Measurements from ENCODE around the gene IGF1R.

IGF1R gene

DNA sequence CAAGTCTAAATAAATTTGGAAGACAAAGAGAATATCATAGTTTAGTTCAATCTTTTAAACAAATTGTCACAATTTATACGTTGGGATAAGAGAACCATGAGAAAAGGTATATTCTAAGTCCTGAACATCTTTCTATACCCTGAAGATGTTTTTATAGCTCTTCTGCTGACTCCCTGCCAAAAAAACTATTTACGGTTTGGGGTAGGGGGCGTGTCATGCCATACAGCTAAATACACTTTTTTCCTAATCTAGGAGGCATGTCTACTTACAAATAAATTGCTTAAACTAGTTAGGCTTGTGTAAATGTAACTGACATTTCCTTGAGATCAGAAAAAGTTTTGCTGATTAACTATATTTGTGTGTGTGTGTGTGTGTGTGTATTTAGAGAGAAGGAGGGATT is 195.9 kb downstream of the IGF1R start:
- no peak for DNase-seq

DNA sequence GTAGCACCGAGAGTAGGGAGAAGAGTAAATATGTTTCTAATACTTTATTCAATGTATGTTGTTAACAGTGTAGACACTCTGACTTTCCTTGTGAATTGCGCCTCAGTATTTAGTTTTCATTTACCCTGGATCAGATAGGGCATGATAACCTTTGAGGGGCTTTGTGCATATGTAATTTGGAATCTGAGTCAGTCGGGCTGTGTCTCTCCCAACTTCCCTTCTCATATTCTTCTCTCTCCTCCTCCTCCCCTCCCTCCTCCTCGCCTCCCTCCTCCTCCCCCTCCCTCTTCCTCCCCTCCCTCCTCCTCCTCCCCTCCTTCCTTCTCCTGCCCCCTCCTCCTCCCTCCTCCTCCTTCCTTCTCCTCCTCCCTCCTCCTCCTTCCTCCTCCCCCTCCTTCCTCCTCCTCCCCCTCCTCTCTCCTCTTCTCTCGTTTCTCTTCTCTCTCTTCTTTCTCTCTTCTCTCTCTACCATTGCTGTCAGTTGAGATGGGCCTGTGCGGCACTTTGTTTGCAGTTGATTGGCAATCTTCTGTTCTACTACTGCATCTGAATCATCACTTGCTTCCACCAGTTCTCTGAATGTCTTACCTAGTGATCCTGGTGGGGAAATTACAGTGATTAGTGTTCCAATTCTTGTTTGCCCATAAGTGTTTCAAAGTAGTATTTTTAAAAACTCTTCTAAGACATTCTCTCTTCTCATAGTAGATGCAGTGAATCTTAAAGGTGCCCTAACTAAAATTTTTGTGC is 197.0 kb downstream of the IGF1R start:
- DNase-seq: no peak

DNA sequence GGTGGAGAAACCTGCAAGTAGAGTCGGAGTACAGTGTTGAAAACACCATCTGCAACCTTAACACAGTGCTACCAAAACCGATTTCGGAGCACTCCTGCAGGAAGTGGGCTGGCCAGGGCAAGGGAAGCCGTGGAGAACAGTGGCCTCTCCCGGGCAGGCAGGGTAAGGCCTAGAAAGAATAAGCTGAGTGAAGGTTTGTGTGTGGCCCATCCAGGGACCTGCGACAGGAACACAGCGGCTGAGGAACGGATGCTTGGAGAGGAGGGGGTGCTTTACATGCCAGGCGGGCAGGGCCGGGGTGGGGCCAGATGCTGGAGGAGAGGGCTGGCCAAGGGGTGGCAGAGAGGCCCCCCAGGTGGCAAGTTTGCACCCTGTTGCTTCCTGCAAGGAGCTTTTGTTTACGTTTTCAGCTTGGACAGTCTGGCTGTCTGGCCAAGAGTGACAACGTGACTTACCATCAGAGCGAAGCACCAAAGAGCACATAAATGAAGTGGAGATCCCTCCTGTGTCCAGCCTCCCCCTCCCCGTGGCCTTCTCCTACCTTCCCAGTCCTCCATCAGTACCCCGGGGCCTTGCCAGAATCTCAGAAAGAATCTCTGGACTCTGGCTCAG is 202.7 kb downstream of the IGF1R start:
- no peak for DNase-seq

DNA sequence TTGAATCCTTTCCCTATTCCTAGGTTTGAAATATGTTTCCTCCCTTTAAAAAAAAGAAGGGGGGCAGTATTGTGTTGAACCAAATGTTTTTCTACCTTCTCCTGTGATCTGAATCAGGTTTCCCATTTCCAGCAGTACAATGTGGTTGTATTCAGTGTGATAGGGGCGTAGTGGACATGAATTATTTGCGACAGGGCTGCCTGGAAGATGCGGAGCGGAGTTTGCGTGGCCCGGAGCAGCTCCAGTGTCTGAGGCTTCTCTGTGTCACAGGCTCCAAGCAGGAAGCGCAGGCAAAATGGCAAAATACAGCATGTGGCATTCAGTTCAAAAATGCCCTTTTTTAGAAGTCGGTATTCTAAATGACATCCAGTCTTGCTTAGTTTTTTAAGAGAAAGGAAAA is 204.8 kb downstream of the IGF1R start:
- peak; percentile 38 for DNase-seq

GRCh38 chr15:98853617-98854420 is 205.5 kb downstream of the IGF1R start:
- DNase-seq: no peak

DNA sequence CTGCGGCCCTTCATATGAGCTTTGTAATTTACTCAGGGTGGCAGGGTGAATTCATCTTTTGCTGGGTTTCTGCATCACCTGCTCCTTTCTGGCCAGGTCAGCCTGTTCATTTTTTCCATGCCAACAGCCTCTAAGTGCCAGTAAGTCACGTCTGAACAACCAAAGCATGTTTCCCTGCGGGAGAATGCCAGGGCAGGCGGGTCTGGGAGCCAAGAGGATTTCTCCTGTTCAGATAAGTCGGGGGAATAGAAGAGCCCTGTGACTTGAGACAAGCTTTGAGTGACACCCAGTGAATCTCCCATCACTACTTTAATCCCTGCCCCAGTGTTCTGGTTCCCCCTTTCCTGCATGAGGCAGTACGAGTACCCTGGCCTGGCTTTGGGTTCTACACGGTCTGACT is 206.2 kb downstream of the IGF1R start:
- no peak for DNase-seq

DNA sequence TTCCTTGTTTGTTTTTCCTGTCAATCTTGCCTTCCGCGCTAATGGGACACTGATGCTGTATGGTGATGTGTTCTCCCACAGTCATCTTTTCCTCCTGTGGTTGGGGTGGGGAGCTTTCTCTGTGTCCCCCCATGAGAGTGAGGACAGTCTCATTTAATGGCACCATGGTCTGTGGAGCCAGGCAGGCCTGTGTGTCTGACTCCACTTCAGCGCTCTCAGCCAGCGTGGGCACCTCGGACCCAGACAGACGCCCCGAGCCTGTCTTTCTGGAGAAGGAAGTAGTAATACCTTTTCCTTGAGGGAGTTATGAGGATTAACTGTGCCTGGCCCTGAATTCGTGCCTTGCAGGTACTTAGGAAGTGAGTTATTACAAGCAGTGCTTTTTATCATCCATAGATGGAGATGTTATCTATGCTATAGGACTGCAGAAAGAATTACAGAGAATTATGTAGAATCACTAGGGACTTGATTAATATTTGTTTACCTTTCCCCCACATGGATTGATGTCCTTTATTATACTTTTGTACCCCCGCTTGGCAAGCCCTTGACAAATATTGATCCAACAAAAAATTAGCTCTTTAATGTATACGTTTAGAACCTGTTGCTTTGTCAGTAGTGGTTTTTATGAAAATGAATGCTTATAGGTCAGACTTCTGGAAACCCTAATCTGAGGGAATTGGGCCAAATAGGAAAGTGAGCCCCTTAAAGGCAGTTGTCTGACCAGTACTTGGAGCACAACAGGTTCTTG is 206.9 kb downstream of the IGF1R start:
- no peak for DNase-seq

- DNase-seq: no peak
Measured at GRCh38 chr15:98855815-98856531, 207.6 kb downstream of the IGF1R start.

DNA sequence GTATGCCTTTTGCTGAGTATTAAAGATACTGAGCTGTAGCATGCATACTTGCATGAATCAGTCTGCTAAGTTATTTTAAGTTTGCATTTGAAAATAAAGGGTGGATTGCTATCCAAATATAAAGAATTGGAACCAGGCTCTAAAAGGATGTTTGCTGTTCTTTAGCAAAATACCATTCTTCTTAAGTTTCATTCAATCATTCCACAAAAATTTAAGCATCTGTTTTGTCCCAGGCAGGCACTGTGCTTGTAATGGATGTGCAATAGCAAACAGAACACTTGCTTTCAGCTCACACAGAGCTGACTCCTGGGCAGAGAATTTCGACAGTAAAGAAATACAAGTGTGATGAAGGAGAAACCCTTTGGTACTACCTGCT is 208.2 kb downstream of the IGF1R start:
- DNase-seq: no peak

DNA sequence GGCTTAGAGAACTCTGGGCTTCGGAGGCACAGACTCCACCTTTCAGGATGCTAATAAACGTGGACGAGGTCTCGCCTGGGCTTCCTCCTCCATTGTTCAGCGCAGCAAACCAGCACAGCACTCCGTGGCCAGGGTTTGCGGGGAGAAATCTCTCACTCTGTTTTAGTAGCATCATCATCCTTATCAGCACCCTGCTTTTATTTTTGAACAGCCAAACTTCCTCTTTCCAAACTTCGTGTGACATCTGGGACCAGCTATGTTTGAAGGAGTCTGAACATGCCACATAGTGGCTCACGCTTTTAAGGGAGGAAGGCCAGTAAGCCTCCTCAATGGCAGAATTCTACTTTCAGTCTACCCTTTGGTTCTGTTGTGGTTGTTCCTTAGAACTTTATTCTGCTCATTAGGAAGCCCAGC is 210.3 kb downstream of the IGF1R start:
- DNase-seq: no peak

GRCh38 chr15:98859149-98859548 is 210.8 kb downstream of the IGF1R start:
- no peak for DNase-seq

GRCh38 chr15:98860281-98861041 is 212.1 kb downstream of the IGF1R start:
- no peak for DNase-seq

DNA sequence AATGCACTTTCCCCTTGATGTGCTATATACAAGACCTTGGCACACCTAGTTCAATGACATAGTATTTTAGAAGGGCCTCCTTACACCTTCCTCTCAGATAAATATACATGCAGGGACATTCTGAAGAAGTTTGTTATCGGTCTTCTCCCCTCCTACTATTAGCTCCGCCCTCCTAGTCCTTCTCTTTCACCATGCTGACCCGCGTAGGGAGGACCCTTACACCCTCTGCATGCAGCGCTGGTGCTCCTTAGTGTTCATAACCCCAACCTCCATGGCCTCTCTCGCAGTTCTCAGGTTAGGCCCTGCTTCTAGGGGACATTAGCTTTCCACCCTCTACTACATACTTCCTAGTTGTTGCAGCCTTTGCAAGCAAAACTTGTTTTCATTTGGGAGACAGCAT is 212.8 kb downstream of the IGF1R start:
- no peak for DNase-seq

- no peak for DNase-seq
Measured at GRCh38 chr15:98863983-98864382, 215.6 kb downstream of the IGF1R start.

DNA sequence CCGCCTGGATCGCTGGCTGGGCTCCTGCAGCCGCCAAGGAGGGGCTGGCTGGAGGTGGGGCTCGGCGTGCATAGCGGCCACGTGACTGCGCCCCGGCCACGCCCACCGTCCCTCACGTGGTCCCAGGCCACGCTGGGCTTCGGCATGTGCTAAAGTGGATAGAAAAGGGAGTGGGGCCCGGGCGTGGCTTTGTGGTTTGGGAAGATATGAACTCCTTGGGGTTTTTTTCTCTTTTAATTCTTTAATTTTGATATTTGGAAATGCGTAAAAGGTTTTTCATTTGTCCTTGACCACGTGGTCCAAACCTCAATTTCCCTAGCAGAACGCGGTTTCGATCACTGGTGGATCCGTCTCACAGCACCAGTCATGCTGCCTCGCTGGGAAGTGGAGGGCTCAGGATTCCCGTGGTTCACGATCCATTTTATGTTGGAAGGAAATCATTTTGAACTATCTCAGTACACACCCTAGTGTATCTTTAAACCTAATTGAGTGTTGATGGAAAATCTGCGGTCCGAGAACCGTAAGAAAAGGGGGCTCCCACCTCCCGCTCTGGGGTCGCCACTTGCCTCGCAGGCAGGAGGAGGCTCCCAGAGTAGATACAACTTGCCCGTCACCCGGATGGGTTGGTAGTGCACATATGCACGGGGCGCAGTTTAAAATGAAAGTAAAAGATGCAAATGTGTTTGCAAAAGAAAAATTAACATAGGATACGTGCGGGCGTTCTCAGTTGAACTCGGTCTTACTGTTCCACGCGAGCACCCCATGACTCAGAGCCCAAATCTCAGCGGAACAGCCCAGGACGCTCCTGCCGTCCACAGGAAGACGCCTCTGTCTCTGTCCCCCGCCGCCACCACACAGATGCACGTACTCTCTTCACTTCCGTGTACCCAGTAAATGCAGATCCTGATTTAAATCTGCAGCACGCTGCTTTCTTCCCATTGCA is 217.3 kb downstream of the IGF1R start:
- peak; percentile 57 for DNase-seq

DNA sequence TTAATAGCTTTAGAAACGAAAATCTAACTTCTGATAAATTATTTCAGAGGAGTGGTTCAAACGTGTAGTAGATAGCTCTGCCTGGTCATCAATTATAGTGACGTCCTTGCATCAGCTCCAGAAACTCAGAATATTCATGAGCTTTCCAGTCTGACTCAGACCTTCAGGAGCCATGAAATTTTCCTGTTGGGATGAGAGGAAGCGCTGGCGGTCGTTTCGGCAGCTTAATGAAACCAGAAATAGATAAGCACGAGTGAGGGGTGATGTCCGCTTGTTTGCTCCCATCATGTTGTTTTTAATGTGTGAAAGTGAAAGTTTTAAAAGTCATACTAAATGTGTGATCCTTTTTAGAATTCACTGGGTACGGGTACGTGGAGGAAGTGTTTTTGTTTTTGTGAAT is 218.2 kb downstream of the IGF1R start:
- no peak for DNase-seq

DNA sequence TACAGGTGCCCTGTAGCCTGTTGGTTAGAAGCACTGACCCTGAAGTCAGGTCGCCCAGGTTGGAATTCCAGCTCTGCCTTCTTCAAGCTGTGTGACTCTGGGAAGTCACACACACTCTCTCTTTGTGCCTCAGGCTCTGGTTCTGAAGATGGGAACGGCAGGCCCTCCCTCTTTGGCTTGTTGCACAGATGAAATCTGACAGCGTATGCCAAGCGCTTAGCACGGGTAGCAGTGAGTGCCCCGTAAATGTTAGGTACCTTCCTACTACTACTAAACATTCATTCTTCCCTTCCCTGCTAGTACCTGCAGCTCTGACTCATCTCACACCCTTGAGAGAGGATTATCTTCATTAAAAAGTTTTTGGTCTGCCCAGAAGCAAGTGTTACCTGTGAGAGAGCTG is 220.2 kb downstream of the IGF1R start:
- DNase-seq: no peak

DNA sequence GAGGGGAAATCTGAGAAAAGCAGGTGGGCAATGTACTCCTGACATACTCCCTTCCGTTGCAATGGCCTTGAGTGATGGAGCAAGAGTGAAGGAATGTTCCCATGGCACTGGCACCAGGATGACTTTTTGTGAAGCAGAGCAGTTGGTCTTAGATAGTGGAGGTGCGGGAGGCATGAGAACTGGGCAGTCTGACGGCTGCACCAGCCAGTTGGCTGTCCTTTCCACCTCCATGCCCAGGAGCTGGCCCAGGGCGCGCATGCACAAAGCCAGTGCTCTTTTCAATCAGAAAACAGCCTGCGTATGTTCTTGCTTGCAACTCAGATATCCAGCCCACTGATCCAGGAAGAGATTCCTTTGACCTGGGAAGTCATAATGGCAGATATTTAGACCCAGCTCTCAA is 222.4 kb downstream of the IGF1R start:
- DNase-seq: no peak

- no peak for DNase-seq
Measured at GRCh38 chr15:98872774-98873173, 224.4 kb downstream of the IGF1R start.

GRCh38 chr15:98873441-98874218 is 225.3 kb downstream of the IGF1R start:
- no peak for DNase-seq
